Natural killer cell (primary cell): Measurements from ENCODE around the gene RAP1B. TPM values are rescaled to one million over a fixed set of nuclear protein-coding genes. Genes with fewer than 3 reads are reported as not detected.

Experiments used
- ATAC-seq, 3 donors: fragments of 150-1000 bp in 2 of 3; fragments of 200-7000 bp in 1 of 3; cut with Tn5 transposase; 1 replicate in 1 of 3; 2 replicates in 2 of 3; pipeline ENCODE4 v1.10.0; 2021; ENCODE audit warnings: mild to moderate bottlenecking in 2 of 3, moderate library complexity in 2 of 3
- DNase-seq, 2 donors: peaks; one replicate each; pipeline versions ENCODE4 v3.0.0 to v3.0.0-alpha.2; 2013 to 2021; ENCODE audit warnings: mixed read lengths in 1 of 2
- H3K27ac ChIP-seq: one replicate; pipeline ENCODE4 v1.5.1; 2013; ENCODE audit warnings: mild to moderate bottlenecking, low read length
- H3K27me3 ChIP-seq: one replicate; pipeline ENCODE4 v1.6.1; 2013; ENCODE audit warnings: low read length; ENCODE audit not compliant: control insufficient read depth, insufficient read depth
- H3K36me3 ChIP-seq: one replicate; pipeline ENCODE4 v1.6.1; 2013; ENCODE audit warnings: low read length; ENCODE audit not compliant: control insufficient read depth, insufficient read depth
- H3K4me1 ChIP-seq: one replicate; pipeline ENCODE4 v1.6.1; 2013; ENCODE audit warnings: low read length; ENCODE audit not compliant: control insufficient read depth, insufficient read depth
- H3K4me3 ChIP-seq: one replicate; pipeline ENCODE4 v1.5.1; 2013; ENCODE audit warnings: low read length
- H3K9me3 ChIP-seq: one replicate; pipeline ENCODE4 v1.6.1; 2013; ENCODE audit warnings: low read length; ENCODE audit not compliant: control insufficient read depth, insufficient read depth
- H3K27ac Mint-ChIP-seq, 2 donors: one replicate each; pipeline ENCODE4 v1.8.0; 2022; ENCODE audit warnings: mild to moderate bottlenecking in 2 of 2, mixed read lengths in 2 of 2, moderate library complexity in 1 of 2
- H3K27me3 Mint-ChIP-seq, 2 donors: one replicate each; pipeline ENCODE4 v1.8.0; 2022; ENCODE audit warnings: low read depth in 2 of 2, mixed read lengths in 2 of 2
- H3K36me3 Mint-ChIP-seq: one replicate; pipeline ENCODE4 v1.8.0; 2022; ENCODE audit warnings: mixed read lengths
- H3K4me1 Mint-ChIP-seq, 2 donors: one replicate each; pipeline ENCODE4 v1.8.0; 2022; ENCODE audit warnings: mixed read lengths in 2 of 2
- H3K4me3 Mint-ChIP-seq: one replicate; pipeline ENCODE4 v1.8.0; 2022; ENCODE audit warnings: mild to moderate bottlenecking, moderate library complexity, mixed read lengths
- H3K9me3 Mint-ChIP-seq, 2 donors: one replicate each; pipeline ENCODE4 v1.8.0; 2022; ENCODE audit warnings: mixed read lengths in 2 of 2
- CTCF ChIP-seq: fragments of 200-600 bp; IDR thresholded peaks from one replicate; pipeline ENCODE4 v1.8.0; 2022; ENCODE audit warnings: antibody characterized with exemption
- WGBS: methylation state at CpG from one replicate; pipeline ENCODE4 v1.1.7; 2013; ENCODE audit warnings: missing lambda C conversion rate; ENCODE audit not compliant: insufficient coverage; 5-methylcytosine and 5-hydroxymethylcytosine counted together
- intact Hi-C: fragments of 100-400 bp; cut with micrococcal nuclease; formaldehyde crosslinking; loops from one replicate; pipeline ENCODE4 v1.14.2; 2022
- total RNA-seq, 4 donors: library from RNA; stranded (reverse); fragments of 120-200 nt in 1 of 4; gene quantifications; one replicate each; pipeline versions ENCODE4 v1.2.3 to v1.2.4, GENCODE V29; 2013 to 2022

RAP1B gene
- total RNA-seq, 3 donors from 2014 or later (not counting 1 experiment from before 2014, with no cell fraction given): 517 to 664 (median 572) TPM

- no peaks in the 10 kb centered on the region for H3K36me3 Mint-ChIP-seq
- peaks cover 7% of the 10 kb centered on the region for H3K36me3 ChIP-seq
- peaks cover 47 to 49% of the 10 kb centered on the region in 2 donors for H3K4me1 Mint-ChIP-seq
- intact Hi-C loops: no loop called here
- H3K9me3 Mint-ChIP-seq: no peaks in the 10 kb centered on the region
- H3K27ac ChIP-seq: no peak overlapping the region
- H3K4me3 ChIP-seq: no peak overlapping the region
- no peak for DNase-seq
- H3K27ac Mint-ChIP-seq: peak overlapping the region; percentile 3 to 34
- H3K27me3 Mint-ChIP-seq: no peaks in the 10 kb centered on the region
- ATAC-seq: no peak
- H3K4me1 ChIP-seq: peaks cover 14% of the 10 kb centered on the region
- no peaks in the 10 kb centered on the region for H3K9me3 ChIP-seq
- no peak for TF ChIP-seq CTCF
- H3K4me3 Mint-ChIP-seq: no peak overlapping the region
- no peaks in the 10 kb centered on the region for H3K27me3 ChIP-seq
- 87% methylated on average over 4 of the region's 4 CpGs for WGBS
Measured at GRCh38 chr12:68671179-68671578, 60.5 kb downstream of the RAP1B start.

- Mint-ChIP-seq H3K27ac (peak overlapping the region; percentile 82 to 88), H3K4me1 (peaks cover 25 to 31% of the 10 kb centered on the region in 2 donors), H3K36me3 (no peaks in the 10 kb centered on the region), H3K4me3 (peak overlapping the region; percentile 81), H3K9me3 (no peaks in the 10 kb centered on the region), H3K27me3 (no peaks in the 10 kb centered on the region)
- intact Hi-C loops: no loop called here
- TF ChIP-seq CTCF: no peak
- WGBS: 27% methylated on average over 4 of the region's 4 CpGs
- H3K27ac ChIP-seq: peak overlapping the region; percentile 56
- no peak overlapping the region for H3K4me3 ChIP-seq
- ATAC-seq (peak in 2 of 3 donors; percentile 22 to 30), DNase-seq (peak in 1 of 2 donors; percentile 60)
- H3K27me3 ChIP-seq: no peaks in the 10 kb centered on the region
- peaks cover 22% of the 10 kb centered on the region for H3K4me1 ChIP-seq
- no peaks in the 10 kb centered on the region for H3K36me3 ChIP-seq
- H3K9me3 ChIP-seq: no peaks in the 10 kb centered on the region
Measured at GRCh38 chr12:68673788-68674187, 63.1 kb downstream of the RAP1B start.

- Mint-ChIP-seq H3K36me3 (no peaks in the 10 kb centered on the region), H3K4me3 (peak overlapping the region; percentile 81), H3K27ac (peak overlapping the region; percentile 82 to 88), H3K4me1 (peaks cover 23 to 30% of the 10 kb centered on the region in 2 donors), H3K9me3 (no peaks in the 10 kb centered on the region), H3K27me3 (no peaks in the 10 kb centered on the region)
- no peak for TF ChIP-seq CTCF
- H3K27ac ChIP-seq: peak overlapping the region; percentile 56
- intact Hi-C loops: no loop called here
- no peak for ATAC-seq
- H3K9me3 ChIP-seq: no peaks in the 10 kb centered on the region
- peaks cover 22% of the 10 kb centered on the region for H3K4me1 ChIP-seq
- H3K36me3 ChIP-seq: no peaks in the 10 kb centered on the region
- H3K27me3 ChIP-seq: no peaks in the 10 kb centered on the region
- no peak overlapping the region for H3K4me3 ChIP-seq
- DNase-seq: no peak
Measured at GRCh38 chr12:68674376-68674775, 63.7 kb downstream of the RAP1B start.
